HG03039 (cell line): ENCODE measurements around the gene TRIM46.

Source experiments
- ATAC-seq: cut with Tn5 transposase; IDR thresholded peaks from one replicate; pipeline ENCODE4 v1.9.1; 2021; ENCODE audit warnings: mild to moderate bottlenecking, moderate library complexity; ENCODE audit not compliant: unreplicated experiment

Gene TRIM46

GRCh38 chr1:155173478-155174323 lies at the start of gene TRIM46:
Gene TRIM46 (plus strand): TSS chr1:155173849. CDS start chr1:155173967, 118 bp downstream.
- no peak for ATAC-seq

- no peak for ATAC-seq
These were observed 48.9 kb upstream of the TRIM46 start for GRCh38 chr1:155124503-155125463.

GRCh38 chr1:155125511-155125945 lies 48.1 kb upstream of the TRIM46 start:
- ATAC-seq: no peak

GRCh38 chr1:155125946-155126555 lies 47.6 kb upstream of the TRIM46 start:
- no peak for ATAC-seq

- no peak for ATAC-seq
These were observed 47.0 kb upstream of the TRIM46 start for GRCh38 chr1:155126556-155127104.

GRCh38 chr1:155127105-155127966 lies 46.3 kb upstream of the TRIM46 start, which contains the start of gene EFNA1:
Gene EFNA1 (plus strand): TSS chr1:155127876. CDS start chr1:155127978, 102 bp downstream.
- ATAC-seq: no peak

- ATAC-seq: no peak
These were observed 45.5 kb upstream of the TRIM46 start for GRCh38 chr1:155127967-155128754.

GRCh38 chr1:155128755-155129473 lies 44.7 kb upstream of the TRIM46 start:
- ATAC-seq: no peak

- no peak for ATAC-seq
These were observed 43.2 kb upstream of the TRIM46 start for GRCh38 chr1:155130272-155131006.

GRCh38 chr1:155131285-155131684 lies 42.4 kb upstream of the TRIM46 start:
- no peak for ATAC-seq

GRCh38 chr1:155131856-155132255 lies 41.8 kb upstream of the TRIM46 start:
- ATAC-seq: no peak

GRCh38 chr1:155133799-155134281 lies 39.8 kb upstream of the TRIM46 start:
- no peak for ATAC-seq

GRCh38 chr1:155134322-155134721 lies 39.3 kb upstream of the TRIM46 start:
- ATAC-seq: no peak

GRCh38 chr1:155134880-155135414 lies 38.7 kb upstream of the TRIM46 start:
- ATAC-seq: peak; percentile 29

GRCh38 chr1:155135415-155136028 lies 38.1 kb upstream of the TRIM46 start, which contains the start of gene SLC50A1:
Gene SLC50A1 (plus strand): TSS chr1:155135852. CDS start chr1:155135912, 60 bp downstream.
- peak; percentile 58 for ATAC-seq

GRCh38 chr1:155136748-155137147 lies 36.9 kb upstream of the TRIM46 start:
- no peak for ATAC-seq
